Glutamatergic neuron (in vitro differentiated cells): ENCODE measurements around the gene WDR74. TPM values are rescaled to one million over a fixed set of nuclear protein-coding genes. Genes with fewer than 3 reads are reported as not detected.
A peak's percentile ranks its signal among the peaks of the same experiment; 100 is the strongest.

Experiments used
- DNase-seq: peaks from one replicate; pipeline ENCODE4 v3.0.0; 2022
- H3K27ac Mint-ChIP-seq: one replicate; pipeline ENCODE4 v1.8.0; 2020; ENCODE audit warnings: mild to moderate bottlenecking, mixed read lengths, inconsistent platforms; ENCODE audit not compliant: unreplicated experiment
- H3K27me3 Mint-ChIP-seq: one replicate; pipeline ENCODE4 v1.8.0; 2020; ENCODE audit warnings: mild to moderate bottlenecking, moderate library complexity, mixed read lengths, inconsistent platforms; ENCODE audit not compliant: unreplicated experiment
- H3K36me3 Mint-ChIP-seq: one replicate; pipeline ENCODE4 v1.8.0; 2020; ENCODE audit warnings: mild to moderate bottlenecking, mixed read lengths, inconsistent platforms; ENCODE audit not compliant: unreplicated experiment
- H3K4me1 Mint-ChIP-seq: one replicate; pipeline ENCODE4 v1.8.0; 2020; ENCODE audit warnings: mild to moderate bottlenecking, low read depth, mixed read lengths, inconsistent platforms; ENCODE audit not compliant: unreplicated experiment
- H3K4me3 Mint-ChIP-seq: one replicate; pipeline ENCODE4 v1.8.0; 2020; ENCODE audit warnings: mild to moderate bottlenecking, mixed read lengths, inconsistent platforms; ENCODE audit not compliant: unreplicated experiment
- H3K9me3 Mint-ChIP-seq: one replicate; pipeline ENCODE4 v1.8.0; 2020; ENCODE audit warnings: mild to moderate bottlenecking, moderate library complexity, mixed read lengths, inconsistent platforms; ENCODE audit not compliant: unreplicated experiment
- total RNA-seq: library from RNA; stranded (reverse); fragmentation: NEBNext Ultra II Directional; extraction: Animal tissue kit (Norgen Biotek cat#: 25700); gene quantifications from one replicate; pipeline ENCODE4 v1.2.1, GENCODE V29; 2021; ENCODE audit not compliant: unreplicated experiment
- TF ChIP-seq, protein P1 (sequence below): fragments of 200-600 bp; sonication (generic); IDR thresholded peaks from one replicate; pipeline ENCODE4 v1.5.0; 2021; ENCODE audit not compliant: partially characterized antibody, unreplicated experiment

The WDR74 gene
- total RNA-seq, 1 donor from 2014 or later = 69.0 TPM

DNA sequence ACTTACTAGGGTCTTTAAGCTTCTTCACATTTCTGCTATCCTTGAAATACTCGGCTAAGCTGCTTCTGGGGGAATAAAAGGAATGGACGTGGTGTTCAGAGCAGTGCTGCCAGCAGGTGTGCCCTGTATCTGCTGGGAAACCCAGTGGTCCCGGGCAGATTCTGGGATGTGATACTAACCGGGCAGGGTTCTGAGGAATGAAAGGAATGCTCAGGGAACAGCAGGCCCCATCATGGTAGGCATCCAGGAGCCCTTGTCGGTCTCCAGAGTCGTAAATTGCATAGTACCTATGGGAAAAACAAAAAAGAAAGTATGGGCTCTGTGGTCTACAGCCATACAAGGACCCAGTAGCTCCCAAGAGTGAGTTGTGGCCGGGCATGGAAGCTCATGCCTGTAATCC lies 43.1 kb downstream of the WDR74 start:
- TF ChIP-seq, protein P1, sequence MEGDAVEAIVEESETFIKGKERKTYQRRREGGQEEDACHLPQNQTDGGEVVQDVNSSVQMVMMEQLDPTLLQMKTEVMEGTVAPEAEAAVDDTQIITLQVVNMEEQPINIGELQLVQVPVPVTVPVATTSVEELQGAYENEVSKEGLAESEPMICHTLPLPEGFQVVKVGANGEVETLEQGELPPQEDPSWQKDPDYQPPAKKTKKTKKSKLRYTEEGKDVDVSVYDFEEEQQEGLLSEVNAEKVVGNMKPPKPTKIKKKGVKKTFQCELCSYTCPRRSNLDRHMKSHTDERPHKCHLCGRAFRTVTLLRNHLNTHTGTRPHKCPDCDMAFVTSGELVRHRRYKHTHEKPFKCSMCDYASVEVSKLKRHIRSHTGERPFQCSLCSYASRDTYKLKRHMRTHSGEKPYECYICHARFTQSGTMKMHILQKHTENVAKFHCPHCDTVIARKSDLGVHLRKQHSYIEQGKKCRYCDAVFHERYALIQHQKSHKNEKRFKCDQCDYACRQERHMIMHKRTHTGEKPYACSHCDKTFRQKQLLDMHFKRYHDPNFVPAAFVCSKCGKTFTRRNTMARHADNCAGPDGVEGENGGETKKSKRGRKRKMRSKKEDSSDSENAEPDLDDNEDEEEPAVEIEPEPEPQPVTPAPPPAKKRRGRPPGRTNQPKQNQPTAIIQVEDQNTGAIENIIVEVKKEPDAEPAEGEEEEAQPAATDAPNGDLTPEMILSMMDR = no peak
- H3K36me3 Mint-ChIP-seq = no peaks in the 10 kb centered on the region
- H3K4me3 Mint-ChIP-seq = no peak overlapping the region
- DNase-seq = no peak
- H3K27ac Mint-ChIP-seq = no peak overlapping the region
- H3K27me3 Mint-ChIP-seq = peaks cover 2% of the 10 kb centered on the region
- peaks cover 4% of the 10 kb centered on the region for H3K9me3 Mint-ChIP-seq
- peaks cover 3% of the 10 kb centered on the region for H3K4me1 Mint-ChIP-seq

DNA sequence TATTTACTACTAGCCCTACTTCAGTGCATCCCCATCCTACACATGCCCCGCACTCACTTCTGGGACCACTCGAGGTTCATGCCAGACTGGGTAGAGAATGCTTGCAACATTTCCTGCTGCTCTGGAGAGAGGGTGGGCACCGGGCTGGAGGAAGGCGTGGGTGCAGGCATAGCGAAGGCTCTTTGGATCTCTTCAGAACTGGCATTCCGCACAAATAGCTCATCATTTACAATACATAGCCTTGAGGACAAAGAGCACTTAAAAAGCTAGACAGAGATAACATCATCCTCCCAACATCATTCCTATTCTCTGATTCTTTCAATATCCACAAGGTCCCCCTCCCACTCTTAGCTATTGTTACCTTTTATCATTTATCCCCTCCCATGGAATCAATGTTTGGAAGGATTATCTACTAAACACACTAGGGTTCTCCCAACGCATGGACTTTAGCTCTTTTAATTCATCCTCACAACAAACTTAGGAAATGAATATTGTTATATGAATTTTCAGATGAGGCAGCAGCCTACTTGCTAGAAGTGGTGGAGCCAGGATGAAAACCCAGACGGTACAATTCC lies 45.1 kb downstream of the WDR74 start:
- TF ChIP-seq, protein P1 = no peak
- no peak for DNase-seq
- Mint-ChIP-seq H3K36me3 (no peaks in the 10 kb centered on the region), H3K4me1 (peaks cover 5% of the 10 kb centered on the region), H3K9me3 (peaks cover 4% of the 10 kb centered on the region), H3K4me3 (no peak overlapping the region), H3K27me3 (peaks cover 2% of the 10 kb centered on the region), H3K27ac (no peak overlapping the region)

DNA sequence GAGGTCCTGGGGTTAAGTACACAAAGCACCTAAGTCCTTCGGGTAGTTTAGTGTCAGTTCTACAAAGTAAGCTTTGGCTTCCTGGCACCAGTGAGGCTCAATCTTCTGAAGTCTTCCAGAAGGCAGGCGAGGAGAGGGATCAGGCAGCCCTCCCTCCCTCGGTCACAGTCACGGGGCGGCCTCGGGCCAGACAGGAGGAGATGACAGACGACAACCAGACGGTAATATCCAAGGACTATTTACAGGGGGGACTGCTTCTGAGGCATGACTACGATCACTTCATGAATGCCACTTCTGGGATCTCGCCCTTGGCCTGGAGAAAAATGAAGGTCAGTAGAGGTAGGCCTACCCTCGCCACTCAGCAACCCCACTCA lies 47.2 kb downstream of the WDR74 start:
- Mint-ChIP-seq H3K4me3 (peak overlapping the region; percentile 87), H3K27me3 (peaks cover 2% of the 10 kb centered on the region), H3K9me3 (peaks cover 6% of the 10 kb centered on the region), H3K36me3 (no peaks in the 10 kb centered on the region), H3K4me1 (peaks cover 7% of the 10 kb centered on the region), H3K27ac (peak overlapping the region; percentile 83)
- DNase-seq = no peak
- TF ChIP-seq, protein P1 = no peak

GRCh38 chr11:62791501-62792201 lies 47.7 kb downstream of the WDR74 start, which contains the start of gene TMEM223:
Gene TMEM223, minus strand, starts transcription at chr11:62792006. Its CDS starts 12 bp downstream, at chr11:62791994.
- Mint-ChIP-seq H3K36me3 (no peaks in the 10 kb centered on the region), H3K4me3 (peak within 1 kb of the TSS; percentile 87), H3K27me3 (peaks cover 2% of the 10 kb centered on the region), H3K4me1 (peaks cover 7% of the 10 kb centered on the region), H3K27ac (peak within 1 kb of the TSS; percentile 84), H3K9me3 (peaks cover 7% of the 10 kb centered on the region)
- TF ChIP-seq, protein P1 = peak; percentile 34
- peak; percentile 93 for DNase-seq

DNA sequence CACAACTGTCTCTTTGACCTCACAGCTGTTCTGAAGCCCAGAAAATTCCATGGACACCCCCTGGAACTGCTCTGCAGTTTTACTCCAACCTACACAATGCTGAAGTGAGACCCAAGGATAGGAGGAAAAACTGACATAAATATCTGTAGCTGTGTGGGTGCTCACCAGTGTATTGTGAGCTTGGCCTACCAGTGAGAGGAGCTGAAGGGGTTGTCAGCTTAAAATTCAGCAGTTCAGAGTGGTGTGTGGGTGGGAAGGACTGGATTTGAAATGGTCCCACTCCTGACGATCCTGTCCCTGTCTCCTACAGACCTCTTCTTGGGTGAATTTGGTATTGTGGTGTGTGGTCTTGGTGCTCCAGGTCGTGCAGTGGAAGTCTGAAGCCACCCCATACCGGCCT lies 49.8 kb downstream of the WDR74 start:
- peaks cover 7% of the 10 kb centered on the region for H3K4me1 Mint-ChIP-seq
- peak overlapping the region; percentile 70 for H3K27ac Mint-ChIP-seq
- H3K9me3 Mint-ChIP-seq = peaks cover 7% of the 10 kb centered on the region
- H3K36me3 Mint-ChIP-seq = no peaks in the 10 kb centered on the region
- DNase-seq = no peak
- H3K27me3 Mint-ChIP-seq = peaks cover 2% of the 10 kb centered on the region
- TF ChIP-seq, protein P1 = no peak
- H3K4me3 Mint-ChIP-seq = peak overlapping the region; percentile 76
